HG02763 (cell line): ENCODE results near the gene CNNM4.

Experiments used
- ATAC-seq: cut with Tn5 transposase; IDR thresholded peaks from one replicate; pipeline ENCODE4 v1.9.1; 2021; ENCODE audit warnings: mild to moderate bottlenecking, moderate library complexity; ENCODE audit not compliant: unreplicated experiment

Gene CNNM4

DNA sequence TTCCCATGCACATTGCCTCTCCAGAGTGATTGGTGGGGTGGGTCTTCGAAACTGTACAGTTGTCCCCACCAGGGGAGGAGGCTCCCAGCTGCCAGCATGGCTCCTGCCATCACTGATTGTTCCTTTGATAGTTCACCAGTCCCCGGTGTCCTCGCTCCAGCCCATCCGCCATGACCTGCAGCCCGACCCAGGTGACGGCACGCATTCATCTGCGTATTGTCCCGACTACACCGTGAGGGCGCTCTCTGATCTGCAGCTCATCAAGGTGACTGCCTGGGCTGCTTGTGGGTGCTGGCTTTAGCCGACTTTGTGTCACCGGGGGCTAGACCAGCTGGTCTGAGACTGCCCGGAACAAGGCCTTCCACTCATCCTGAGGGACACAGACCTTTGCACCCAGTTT is 67.7 kb downstream of the CNNM4 start:
- ATAC-seq: no peak

DNA sequence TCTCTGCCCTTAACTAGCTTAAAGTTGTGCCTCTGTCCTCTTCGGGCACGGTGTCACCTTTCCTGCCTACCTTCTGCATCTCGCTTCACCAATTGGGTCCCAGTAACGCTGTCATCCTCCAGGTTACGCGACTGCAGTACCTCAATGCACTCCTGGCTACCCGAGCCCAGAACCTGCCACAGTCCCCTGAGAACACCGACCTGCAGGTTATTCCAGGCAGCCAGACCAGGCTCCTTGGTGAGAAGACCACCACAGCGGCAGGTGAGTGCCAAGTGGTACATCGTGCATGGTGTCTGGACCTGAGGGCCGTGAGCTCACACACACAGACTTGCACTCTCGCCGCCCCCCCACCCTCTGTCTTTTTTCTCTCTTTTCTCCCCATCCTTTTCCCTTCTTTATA is 68.2 kb downstream of the CNNM4 start:
- ATAC-seq: no peak

DNA sequence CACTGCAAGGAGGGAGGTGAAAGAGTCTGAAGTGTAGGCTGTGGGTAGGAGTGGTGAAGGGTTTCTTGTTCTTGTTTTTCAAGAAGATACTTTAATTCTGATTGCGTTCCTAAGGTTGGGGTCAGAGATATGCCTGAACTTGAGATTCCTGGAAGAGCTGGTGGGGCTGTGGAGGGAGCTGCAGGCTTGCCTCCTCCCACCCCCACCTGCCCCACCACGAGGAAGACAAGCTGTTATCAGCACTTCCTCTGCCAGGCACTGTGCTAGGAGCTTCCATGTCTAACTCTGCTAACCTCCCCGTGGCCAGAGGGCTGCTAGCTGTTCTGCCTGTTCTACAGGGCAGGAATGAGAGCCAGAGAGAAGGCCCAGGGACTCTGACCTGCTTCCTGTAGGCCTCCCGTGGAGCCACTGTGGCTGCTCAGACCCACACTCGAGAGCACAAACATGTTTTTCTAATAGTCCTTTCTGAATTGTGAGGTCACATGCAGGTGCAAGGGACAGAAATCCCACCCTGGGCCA is 69.4 kb downstream of the CNNM4 start:
- no peak for ATAC-seq

DNA sequence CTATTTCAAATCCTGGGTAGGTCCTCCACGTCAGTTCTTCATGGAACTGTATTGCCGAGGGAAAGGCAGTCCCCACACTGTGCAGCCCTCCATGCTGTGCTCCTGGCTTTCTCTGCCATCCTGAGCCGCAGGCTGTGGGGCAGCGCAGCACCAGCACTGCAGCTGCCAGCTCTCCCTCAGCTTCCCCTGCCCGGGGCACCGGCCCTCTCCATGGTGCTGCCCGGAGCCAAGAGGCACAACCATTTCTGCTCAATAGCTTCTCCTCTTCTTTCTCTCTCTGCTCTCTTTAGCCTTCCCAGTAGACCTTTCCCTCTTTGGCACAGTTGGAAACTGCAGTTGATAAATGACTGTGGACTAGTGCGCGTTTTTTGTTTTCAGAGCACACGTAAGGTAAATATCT is 71.0 kb downstream of the CNNM4 start:
- ATAC-seq: no peak

DNA sequence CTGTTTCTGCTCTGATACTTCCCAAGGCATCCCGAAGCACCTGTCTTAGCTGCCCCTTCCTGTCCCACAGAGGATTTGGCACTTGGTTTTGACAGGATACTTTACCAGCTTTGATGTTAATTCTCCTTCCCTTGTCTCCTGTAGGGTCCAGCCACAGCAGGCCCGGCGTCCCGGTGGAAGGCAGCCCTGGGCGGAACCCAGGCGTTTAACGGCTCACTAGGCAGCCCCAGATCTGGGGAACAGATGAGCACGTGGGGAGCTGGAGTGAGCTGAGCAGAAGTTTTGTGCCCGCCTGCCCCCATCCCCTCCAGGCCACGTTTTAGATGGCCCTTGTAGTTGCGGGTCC is 71.7 kb downstream of the CNNM4 start:
- ATAC-seq: no peak

DNA sequence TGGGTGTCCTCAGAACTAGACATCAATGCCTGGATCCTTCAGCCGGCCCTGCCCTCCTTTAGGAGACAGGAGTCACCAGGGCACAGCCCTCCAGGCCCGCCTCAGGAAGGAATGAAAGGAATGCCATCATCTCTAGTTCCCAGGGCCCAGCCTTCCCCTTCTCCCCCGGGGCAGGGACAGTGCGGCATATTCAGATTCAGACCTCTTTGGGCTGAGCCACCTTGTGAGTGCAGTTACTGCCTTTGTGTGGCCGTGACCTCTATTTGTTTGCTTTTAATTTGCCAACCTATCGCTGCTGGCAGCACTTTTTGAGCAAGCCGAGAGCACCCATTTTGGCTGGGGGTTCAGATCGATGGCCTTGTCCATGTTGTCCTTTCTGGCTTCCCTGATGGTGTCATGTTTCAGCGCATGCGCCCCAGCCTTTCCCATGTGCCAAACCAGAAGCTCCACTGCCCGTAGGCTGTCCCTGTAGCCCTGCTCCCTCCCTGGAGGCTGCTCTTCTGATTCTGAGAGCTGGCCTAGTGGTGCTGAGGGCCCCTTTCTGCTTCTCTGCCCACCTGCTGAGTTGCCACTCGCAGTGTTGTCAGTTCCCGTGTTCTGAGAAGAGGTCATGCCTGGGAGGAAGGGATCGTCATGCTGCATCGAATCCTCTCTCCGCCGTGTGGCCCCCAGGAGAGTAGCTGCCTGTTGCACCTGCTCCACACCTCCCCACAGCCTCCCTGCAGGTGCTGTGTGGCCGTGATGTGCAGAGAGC is 72.2 kb downstream of the CNNM4 start:
- no peak for ATAC-seq

DNA sequence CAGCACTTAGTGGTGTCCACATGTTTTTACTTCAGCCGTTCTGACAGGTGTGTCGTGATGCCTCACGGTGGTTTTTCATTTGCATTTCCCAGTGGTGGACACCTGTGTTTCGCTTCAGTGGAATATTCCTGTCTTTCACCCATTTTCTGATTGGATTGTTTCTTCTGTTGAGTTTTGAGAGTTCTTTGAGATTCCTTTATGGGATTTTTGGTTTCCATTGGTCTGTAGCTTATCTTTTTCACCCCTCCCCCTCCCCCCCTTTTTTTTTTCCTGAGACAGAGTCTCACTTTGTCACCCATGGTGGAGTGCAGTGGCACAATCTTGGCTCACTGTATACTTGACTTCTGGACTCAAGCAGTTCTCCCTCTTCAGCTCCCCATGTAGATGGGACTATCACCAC is 75.1 kb downstream of the CNNM4 start:
- no peak for ATAC-seq

DNA sequence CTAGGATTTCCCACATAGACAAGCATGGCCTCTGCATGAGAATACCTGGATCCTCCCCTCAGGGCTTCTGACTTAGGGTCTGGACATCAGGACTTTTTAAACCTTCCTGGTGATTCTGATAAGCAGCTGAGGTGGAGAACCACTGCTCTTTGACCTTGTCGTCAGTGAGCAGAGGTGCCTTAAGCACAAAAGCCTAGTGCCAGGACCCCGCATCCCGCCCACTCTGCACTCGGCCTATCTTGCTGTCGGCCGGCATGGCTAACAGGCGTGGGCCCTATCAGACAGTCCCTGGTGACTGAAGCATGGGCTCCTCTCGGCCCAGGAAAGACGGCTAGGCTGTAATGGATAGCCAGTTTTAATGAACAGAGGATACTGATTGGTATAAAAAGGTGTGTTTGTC is 76.9 kb downstream of the CNNM4 start:
- no peak for ATAC-seq

DNA sequence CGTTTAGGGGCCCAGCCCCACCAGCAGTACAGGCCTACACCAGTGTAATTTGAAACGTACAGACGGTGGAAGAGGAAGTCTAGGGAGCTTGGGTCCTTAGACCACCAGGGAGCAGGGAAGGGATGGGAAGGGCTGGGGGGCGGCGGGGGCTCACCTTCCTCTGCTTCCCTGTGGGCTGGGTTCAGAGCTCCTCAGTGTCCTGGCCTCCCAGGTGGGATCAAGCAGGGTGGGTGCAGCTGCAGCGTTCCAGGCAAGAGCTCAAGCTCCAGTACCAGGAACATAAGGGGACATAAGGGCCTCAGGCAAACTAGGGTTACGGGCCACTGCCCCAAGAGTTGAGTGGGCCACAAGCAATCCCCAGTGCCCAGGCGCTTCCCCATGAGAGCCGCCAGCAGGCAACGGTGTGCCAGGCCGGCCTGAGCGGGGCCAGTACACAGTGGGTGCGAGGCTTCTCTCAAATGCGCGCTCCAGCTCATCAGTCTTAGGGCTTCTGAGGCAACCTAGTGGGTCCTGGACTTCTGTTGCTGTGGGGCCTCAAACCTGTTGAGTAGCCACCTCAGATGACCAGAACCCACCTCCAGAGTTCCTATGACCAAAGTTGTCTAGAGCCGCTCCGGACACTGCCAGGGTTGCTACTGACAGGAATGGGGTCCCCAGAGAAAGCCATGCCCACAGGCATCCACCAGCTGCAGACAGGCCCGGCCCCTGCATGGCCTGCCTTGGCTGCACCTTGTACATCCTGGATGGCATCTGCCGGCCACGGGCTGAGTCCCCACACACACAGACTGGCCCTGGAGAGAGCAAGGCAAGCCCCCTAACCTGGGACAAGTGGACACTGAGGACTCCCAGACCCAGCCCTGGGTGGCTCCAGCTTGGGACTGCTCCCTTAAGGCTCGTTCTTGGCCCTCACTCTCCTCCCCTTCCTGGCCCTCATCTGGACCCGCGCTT is 77.9 kb downstream of the CNNM4 start:
- peak; percentile 7 for ATAC-seq

DNA sequence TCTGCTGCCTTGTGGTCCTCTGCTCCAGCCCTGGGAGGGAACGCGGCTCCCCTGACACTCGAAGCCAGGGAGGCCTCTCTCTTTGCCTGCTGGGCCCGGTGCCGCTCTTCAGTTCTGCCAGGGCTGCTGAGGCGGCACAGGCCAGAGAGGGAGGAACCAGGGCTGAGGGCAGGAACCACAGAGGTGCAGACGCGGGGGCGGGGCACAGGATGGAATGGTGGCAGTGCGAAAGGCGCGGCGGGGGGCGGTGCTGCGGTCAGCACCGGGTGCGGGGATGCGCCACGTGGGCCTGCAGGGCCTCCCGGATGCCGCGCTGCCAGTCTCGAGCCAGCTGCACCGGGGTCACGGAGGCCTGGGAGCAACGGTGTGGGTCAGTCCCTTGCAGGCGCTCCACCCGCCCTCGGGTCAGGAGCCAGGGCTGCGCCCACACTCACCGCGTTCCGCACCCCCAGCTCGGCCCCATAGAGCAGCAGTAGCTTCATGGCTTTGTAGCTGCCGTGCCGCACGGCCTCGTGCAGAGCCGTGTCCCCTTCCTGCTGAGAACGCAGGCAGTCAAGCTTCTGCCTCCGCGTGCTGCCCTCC is 78.7 kb downstream of the CNNM4 start:
- peak; percentile 54 for ATAC-seq

DNA sequence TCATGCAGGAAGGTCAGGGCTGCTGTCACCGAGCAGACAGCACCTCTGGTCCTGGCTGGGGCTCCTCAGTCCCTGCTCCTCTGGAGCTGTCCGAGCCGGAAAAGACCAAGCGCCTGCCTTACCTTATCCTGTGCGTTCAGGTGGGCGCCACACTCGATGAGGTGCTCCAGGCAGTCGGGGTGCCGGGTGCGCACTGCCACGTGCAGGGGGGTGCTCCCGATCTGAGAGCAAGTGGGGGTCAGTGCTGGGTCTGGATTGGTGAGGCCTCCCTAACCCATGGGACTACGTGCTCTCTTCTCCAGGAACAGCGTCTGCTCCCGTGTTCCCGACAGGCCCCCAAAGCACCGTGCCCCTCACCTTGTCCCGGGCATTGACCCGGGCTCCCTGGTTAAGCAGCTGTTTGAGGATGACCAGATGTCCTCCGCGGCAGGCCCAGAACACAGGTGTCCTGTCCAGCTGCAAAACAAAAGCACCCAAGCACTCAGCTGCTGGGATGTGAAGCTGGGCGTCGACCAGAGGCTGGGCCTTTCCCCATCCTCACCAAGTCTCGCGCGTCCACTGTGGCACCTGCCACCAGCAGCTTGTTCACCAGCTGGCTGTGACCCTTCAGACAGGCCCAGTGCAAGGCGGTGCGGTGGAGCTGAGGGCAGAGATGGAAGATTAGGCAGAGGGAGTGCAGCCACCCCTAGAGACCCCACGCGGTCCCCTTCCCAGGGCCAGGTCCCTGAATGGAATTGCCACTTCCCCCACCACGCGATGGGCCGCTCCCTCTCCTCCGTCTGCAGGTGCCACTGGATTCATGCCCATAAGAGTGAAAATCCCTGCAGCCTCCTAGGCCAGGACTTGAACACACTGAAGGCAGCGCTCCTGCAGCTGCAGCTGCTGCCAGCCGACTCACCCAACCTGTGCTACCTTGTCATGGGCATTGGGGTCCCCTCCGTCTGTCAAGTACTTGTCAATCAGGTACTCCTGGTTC is 79.5 kb downstream of the CNNM4 start:
- ATAC-seq: no peak

DNA sequence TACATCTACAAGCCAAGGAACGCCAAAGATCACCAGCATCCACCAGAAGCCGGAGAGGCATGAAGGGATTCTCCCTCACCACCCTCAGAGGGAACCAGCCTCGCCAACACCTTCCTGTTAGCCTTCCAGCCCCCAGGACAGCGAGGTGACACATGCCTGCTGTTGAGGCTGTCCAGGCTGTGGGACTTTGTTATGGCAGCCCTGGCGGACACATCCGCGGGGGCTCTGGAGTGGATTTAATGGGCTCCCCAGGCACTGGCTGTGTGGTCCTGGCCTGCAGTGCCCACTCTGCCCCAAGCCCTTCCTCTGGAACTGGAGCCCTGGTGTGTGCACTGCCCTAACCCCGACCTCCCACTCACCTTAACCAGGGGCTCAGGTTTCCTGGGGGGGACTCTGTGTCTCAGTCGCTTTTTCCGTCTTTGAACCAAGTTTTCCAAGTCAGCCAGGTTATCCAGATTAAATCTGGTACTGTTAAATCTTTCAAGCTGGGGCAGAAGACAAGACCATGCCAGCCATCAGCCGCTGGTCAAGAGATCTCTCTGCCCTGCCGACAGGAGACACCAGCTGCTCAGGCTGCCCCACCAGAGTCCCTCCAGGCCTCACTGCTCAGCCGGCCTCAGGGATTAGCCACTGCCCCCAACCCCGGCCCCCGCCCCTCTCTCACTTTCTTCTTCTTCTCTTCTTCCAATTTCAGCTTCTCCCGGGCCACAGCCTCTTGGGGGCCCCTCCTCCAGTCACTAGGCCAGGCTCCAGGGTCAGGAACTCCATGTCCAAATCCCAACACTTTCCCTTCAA is 81.2 kb downstream of the CNNM4 start:
- no peak for ATAC-seq

DNA sequence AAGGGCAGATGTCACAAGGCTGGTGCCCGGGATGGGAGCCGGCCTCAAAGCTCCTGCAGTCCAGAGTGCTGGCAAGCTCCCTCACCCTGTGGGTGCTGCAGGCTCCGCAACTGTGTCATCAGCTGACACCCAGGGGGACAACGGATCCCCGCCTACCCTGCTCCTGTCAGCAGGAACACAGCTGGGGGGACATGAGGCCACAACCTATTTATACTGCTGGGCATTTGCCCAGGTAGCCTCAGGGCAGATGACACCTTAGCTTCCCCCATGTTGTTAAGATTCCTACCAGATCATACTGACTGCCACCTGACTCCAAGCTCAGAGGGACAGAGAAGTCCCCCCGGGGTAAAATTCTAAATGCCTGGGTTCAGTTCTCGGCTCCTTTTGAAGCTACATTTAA is 81.9 kb downstream of the CNNM4 start:
- ATAC-seq: no peak

DNA sequence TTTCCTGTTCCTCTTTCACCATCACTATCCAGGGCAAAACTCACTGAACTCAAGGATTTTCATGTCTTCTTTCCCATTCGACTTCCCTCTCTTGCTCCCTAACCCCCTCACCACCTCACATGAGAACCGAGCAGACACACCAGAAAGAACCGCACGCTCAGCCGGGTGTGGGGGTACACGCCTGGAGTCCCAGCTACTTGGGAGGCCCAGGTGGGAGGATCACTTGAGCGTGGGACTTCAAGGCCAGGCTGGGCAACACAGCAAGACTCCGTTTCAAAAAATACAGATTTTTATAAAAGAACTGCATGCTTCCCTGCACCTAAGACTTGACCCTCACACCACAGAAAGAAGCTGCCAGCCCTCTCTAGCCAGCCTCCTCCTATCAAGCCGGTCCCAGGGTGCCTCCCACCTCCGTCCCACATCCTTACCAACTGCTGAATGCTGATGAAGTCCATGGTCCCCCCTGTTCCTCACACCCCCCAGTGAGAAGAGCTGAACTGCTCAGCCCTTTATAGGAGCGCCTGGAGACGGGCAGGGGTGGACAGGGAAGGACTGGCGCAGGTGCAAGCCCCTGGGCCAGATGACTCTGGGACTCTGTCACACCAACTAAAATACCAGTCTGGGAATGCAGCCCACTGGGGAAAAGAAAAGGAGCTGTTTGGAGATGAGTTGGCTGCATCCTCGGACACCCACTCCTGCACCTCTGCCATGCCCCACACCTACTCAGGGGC is 83.0 kb downstream of the CNNM4 start, which contains the start of gene ANKRD23:
Gene ANKRD23, minus strand, starts transcription at position 484 of the 731 bp plus-strand sequence. Its CDS starts 29 bp downstream, at position 455.
- no peak for ATAC-seq

DNA sequence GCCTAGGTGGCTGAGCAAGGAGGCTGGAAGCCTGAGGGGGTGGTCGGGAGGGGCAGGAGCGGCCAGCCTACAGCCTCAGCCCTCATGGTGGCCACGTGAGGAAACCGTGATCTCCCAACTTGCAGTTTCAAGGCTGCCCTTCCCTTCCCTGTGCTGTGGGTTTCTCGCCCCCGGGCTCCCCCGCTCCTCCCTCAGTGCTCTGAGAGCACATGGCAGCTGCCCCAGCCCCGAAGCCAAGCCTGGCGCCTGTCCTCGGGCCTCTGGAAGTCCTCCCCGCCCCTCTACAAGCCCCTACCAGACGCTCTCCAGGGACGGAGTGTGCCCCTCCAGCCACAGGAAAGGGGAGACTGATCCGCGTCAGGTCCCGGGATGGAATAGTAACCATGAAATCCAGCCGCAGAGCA is 83.7 kb downstream of the CNNM4 start:
- ATAC-seq: no peak

DNA sequence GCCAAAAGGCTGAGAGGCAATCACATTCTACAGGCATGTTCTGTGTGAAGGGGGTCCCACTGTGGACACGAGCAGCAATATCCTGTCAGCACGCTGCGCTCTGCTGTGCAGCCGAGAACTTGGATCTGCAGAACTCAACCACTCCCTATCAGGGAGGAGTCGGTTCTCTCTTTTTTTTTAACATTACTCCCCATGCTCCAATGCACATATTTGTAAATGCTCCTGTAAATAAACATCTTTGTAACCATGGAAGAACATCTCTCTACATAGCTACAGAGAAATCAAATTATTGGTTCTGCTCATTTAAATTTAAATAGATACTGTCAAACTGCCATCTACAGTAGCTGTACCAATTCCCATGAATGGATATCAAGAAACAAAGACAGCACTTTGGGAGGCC is 86.1 kb downstream of the CNNM4 start:
- no peak for ATAC-seq

DNA sequence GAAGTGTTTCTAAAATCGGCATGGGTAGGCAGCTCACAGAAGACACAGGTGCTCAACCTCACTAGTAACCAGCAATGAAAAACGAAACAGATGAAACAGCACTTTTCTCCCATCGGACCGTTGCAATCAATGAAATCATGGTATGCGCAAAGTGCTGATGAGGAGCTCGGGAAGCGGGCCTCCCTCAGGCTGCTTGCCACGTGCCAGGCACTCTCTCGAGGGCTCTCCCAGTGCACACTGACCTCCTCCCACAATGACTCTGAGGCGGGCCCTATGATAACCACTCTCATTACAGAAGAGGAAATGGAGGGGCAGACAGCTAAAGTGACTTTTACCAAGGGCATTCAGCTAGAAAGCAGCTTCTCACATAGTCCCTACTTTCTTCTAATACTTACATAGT is 86.9 kb downstream of the CNNM4 start:
- no peak for ATAC-seq

DNA sequence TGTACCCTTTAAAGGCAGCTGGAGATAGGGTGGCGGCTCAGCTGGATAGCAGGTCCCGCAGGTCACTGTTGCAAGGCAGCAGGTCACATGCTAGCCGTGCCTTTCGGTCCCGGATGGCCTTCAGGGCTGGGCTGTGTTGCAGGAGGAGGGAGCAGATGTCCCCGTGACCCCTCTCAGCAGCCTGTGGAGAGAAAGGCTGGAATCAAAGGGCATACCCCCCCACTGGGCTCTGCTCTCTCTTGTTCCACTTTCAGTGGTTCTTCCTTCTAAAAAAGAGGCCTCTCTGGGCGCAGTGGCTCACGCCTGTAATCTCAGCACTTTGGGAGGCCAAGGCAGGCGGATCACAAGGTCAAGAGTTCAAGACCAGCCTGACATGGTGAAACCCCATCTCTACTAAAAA is 87.6 kb downstream of the CNNM4 start:
- ATAC-seq: no peak

DNA sequence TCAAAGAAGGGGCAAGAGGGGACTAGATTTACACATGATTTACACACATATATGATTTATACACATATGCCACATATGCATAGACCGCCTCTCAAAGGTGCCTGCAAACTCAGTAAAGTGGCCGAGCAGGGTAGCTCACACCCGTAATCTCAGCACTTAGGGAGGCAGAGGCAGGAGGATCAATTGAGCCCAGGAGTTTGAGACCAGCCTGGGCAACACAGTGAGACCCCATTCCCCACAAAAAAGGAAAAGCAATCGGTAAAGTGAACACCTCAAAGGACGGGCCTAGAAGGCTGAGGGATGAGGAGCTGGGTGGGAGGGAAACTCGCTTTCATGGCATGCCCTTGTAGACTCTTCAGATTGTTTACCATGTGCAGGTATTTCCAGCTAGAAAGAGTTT is 92.0 kb downstream of the CNNM4 start:
- ATAC-seq: no peak
